Duodenal mucosa (tissue), 2 donors: ENCODE measurements around the gene SETSIP.

Experiments
- H3K27ac ChIP-seq: one replicate; pipeline ENCODE4 v1.7.0; 2013; ENCODE audit warnings: low read depth, low read length
- H3K27me3 ChIP-seq, 2 donors: one replicate each; pipeline ENCODE4 v1.7.0; 2013; ENCODE audit warnings: low read length in 2 of 2, control low read depth in 1 of 2; ENCODE audit not compliant: insufficient read depth in 2 of 2, control insufficient read depth in 1 of 2
- H3K36me3 ChIP-seq, 2 donors: one replicate each; pipeline ENCODE4 v1.7.0; 2013; ENCODE audit warnings: low read length in 2 of 2, control low read depth in 1 of 2; ENCODE audit not compliant: insufficient read depth in 2 of 2, control insufficient read depth in 1 of 2
- H3K4me1 ChIP-seq, 2 donors: one replicate each; pipeline ENCODE4 v1.7.0; 2013; ENCODE audit warnings: low read length in 2 of 2, control low read depth in 1 of 2; ENCODE audit not compliant: insufficient read depth in 2 of 2, control insufficient read depth in 1 of 2
- H3K4me3 ChIP-seq, 2 donors: one replicate each; pipeline ENCODE4 v1.7.0; 2013; ENCODE audit warnings: low read length in 2 of 2, low read depth in 1 of 2
- H3K9ac ChIP-seq, 2 donors: one replicate each; pipeline ENCODE4 v1.7.0; 2013; ENCODE audit warnings: low read length in 2 of 2, low read depth in 1 of 2
- H3K9me3 ChIP-seq, 2 donors: one replicate each; pipeline ENCODE4 v1.7.0; 2013; ENCODE audit warnings: low read length in 2 of 2, control low read depth in 1 of 2; ENCODE audit not compliant: control insufficient read depth in 1 of 2

SETSIP gene, protein sequence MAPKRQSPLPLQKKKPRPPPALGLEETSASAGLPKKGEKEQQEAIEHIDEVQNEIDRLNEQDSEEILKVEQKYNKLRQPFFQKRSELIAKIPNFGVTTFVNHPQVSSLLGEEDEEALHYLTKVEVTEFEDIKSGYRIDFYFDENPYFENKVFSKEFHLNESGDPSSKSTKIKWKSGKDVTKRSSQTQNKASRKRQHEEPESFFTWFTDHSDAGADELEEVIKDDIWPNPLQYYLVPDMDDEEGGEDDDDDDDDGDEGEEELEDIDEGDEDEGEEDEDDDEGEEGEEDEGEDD

GRCh38 chr1:92075311-92075710 is at the start of gene SETSIP:
SETSIP (minus strand) TSS chr1:92075411; CDS start chr1:92075411, 0 bp downstream.
- Histone ChIP-seq H3K36me3 (no peaks in the 10 kb centered on the region), H3K9me3 (no peaks in the 10 kb centered on the region), H3K27ac (no peak within 1 kb of the TSS), H3K9ac (no peak within 1 kb of the TSS), H3K27me3 (no peaks in the 10 kb centered on the region), H3K4me3 (no peak within 1 kb of the TSS), H3K4me1 (peaks cover 0 to 4% of the 10 kb centered on the region in 2 donors)

DNA sequence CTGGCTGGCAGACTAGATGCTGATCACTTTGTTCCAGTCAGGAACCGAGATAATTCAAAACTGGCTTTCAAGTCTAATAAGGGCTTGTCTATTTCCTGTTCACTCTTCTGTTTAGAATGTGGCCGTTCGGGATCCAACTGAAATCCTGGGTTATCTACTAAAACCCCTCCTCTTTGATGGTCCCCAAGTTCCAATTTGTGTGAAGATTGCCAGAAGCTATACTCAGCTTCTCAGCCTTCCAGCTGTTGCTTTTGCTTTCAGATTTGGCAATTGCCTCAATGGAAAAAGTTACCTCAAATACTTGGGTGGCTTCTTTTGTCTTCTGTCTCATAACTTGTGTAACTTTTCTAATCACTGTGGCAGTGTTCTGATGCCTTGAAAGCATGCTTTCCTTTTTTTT is 48.7 kb upstream of the SETSIP start:
- H3K27me3 ChIP-seq, result no peaks in the 10 kb centered on the region
- no peak overlapping the region for H3K9ac ChIP-seq
- H3K9me3 ChIP-seq, result no peaks in the 10 kb centered on the region
- H3K4me3 ChIP-seq, result no peak overlapping the region
- no peak overlapping the region for H3K27ac ChIP-seq
- no peaks in the 10 kb centered on the region for H3K4me1 ChIP-seq
- no peaks in the 10 kb centered on the region for H3K36me3 ChIP-seq

GRCh38 chr1:92118826-92119225 is 43.6 kb upstream of the SETSIP start:
- Histone ChIP-seq H3K36me3 (no peaks in the 10 kb centered on the region), H3K4me3 (no peak overlapping the region), H3K4me1 (no peaks in the 10 kb centered on the region), H3K9me3 (no peaks in the 10 kb centered on the region), H3K27ac (no peak overlapping the region), H3K9ac (no peak overlapping the region), H3K27me3 (no peaks in the 10 kb centered on the region)

DNA sequence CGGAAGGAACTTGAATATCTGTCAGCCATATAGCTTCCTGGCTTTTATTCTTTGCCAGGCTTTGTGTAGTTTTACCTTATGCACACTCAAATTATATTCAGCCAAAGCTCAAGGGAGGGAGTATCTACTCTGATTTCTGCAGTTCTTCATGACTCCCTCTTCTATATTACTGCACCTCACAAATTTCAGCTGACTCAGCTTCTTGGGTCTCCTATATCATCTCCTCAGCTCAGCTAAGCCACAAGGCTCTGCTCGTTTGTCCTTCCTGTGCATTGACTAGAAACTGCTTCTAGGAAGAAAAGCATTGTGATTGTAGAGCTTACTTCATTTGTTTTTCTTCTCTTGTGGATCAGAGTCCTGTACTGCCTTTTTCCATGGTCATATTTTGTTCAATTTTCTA is 42.3 kb upstream of the SETSIP start:
- Histone ChIP-seq H3K27me3 (no peaks in the 10 kb centered on the region), H3K36me3 (no peaks in the 10 kb centered on the region), H3K9ac (no peak overlapping the region), H3K27ac (no peak overlapping the region), H3K4me1 (no peaks in the 10 kb centered on the region), H3K9me3 (no peaks in the 10 kb centered on the region), H3K4me3 (no peak overlapping the region)

- H3K27ac ChIP-seq, result no peak overlapping the region
- H3K4me3 ChIP-seq, result no peak overlapping the region
- no peaks in the 10 kb centered on the region for H3K4me1 ChIP-seq
- no peaks in the 10 kb centered on the region for H3K9me3 ChIP-seq
- H3K36me3 ChIP-seq, result no peaks in the 10 kb centered on the region
- no peaks in the 10 kb centered on the region for H3K27me3 ChIP-seq
- no peak overlapping the region for H3K9ac ChIP-seq
Observed at GRCh38 chr1:92108631-92109030, 33.4 kb upstream of the SETSIP start.

- Histone ChIP-seq H3K36me3 (peaks cover 0 to 6% of the 10 kb centered on the region in 2 donors), H3K4me3 (no peak overlapping the region), H3K27ac (no peak overlapping the region), H3K4me1 (no peaks in the 10 kb centered on the region), H3K9me3 (no peaks in the 10 kb centered on the region), H3K27me3 (no peaks in the 10 kb centered on the region), H3K9ac (no peak overlapping the region)
Observed at GRCh38 chr1:92105546-92106081, 30.4 kb upstream of the SETSIP start.

DNA sequence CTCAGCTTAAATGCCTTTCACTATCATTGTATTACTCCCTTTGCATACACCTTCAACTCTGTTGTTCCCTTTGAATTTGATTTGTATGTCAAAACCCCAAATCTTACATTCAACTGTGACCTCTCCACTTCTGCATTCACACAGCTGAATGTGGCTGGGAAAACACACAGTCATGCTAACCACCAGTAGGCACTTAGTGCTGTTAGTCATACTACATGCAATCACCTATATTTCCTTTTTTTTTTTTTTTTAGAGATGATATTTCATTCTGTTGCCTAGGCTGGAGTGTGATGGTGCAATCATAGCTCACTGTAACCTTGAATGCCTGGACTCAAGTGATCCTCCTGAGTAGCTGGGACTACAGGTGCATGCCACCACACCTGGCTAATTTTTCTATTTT is 21.1 kb upstream of the SETSIP start:
- H3K9ac ChIP-seq, result no peak overlapping the region
- no peak overlapping the region for H3K4me3 ChIP-seq
- no peak overlapping the region for H3K27ac ChIP-seq
- no peaks in the 10 kb centered on the region for H3K27me3 ChIP-seq
- no peaks in the 10 kb centered on the region for H3K9me3 ChIP-seq
- no peaks in the 10 kb centered on the region for H3K36me3 ChIP-seq
- H3K4me1 ChIP-seq, result no peaks in the 10 kb centered on the region

DNA sequence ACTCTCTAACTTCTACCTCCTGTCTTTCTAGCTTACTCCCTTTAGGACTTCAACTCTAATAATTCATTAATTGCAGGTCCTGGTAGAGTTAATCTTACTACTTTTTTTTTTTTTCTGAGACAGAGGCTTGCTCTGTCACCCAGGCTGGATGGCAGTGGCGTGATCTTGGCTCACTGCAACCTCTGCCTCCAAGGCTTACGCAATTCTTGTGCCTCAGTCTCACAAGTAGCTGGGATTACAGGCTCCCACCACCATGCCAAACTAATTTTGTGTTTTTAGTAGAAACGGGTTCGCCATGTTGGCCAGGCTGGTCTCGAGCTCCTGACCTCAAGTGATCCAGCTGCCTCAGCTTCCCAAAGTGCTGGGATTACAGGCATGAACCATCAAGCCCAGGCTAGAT is 20.7 kb upstream of the SETSIP start:
- Histone ChIP-seq H3K9ac (no peak overlapping the region), H3K27me3 (no peaks in the 10 kb centered on the region), H3K36me3 (no peaks in the 10 kb centered on the region), H3K4me3 (no peak overlapping the region), H3K9me3 (no peaks in the 10 kb centered on the region), H3K27ac (no peak overlapping the region), H3K4me1 (no peaks in the 10 kb centered on the region)

- Histone ChIP-seq H3K36me3 (no peaks in the 10 kb centered on the region), H3K9ac (no peak overlapping the region), H3K27ac (no peak overlapping the region)
Observed at GRCh38 chr1:92094595-92094994, 19.4 kb upstream of the SETSIP start.

GRCh38 chr1:92094090-92094489 is 18.9 kb upstream of the SETSIP start:
- H3K36me3 ChIP-seq, result no peaks in the 10 kb centered on the region
- H3K4me1 ChIP-seq, result no peaks in the 10 kb centered on the region
- H3K27me3 ChIP-seq, result no peaks in the 10 kb centered on the region
- H3K4me3 ChIP-seq, result no peak overlapping the region
- no peak overlapping the region for H3K27ac ChIP-seq
- no peak overlapping the region for H3K9ac ChIP-seq
- H3K9me3 ChIP-seq, result no peaks in the 10 kb centered on the region

More at GRCh38 chr1:92094595-92094994, 19.4 kb upstream of the SETSIP start:
- Histone ChIP-seq H3K9me3 (no peaks in the 10 kb centered on the region), H3K27me3 (no peaks in the 10 kb centered on the region), H3K4me3 (no peak overlapping the region), H3K4me1 (no peaks in the 10 kb centered on the region)
